Karpas-422 (cell line): Measurements from ENCODE around the gene ERH. TPM values are rescaled to one million over a fixed set of nuclear protein-coding genes. Genes with fewer than 3 reads are reported as not detected.

Experiments
- DNase-seq: peaks from one replicate; pipeline ENCODE4 v3.0.0-alpha.2; 2015
- H2AFZ ChIP-seq: fragments of 200-600 bp; sonication (generic); 2 replicates; pipeline ENCODE4 v1.6.1; 2014; ENCODE audit warnings: antibody characterized with exemption, low read length, mixed read lengths
- H3K27ac ChIP-seq: fragments of 200-600 bp; sonication (generic); 2 replicates; pipeline ENCODE4 v1.5.1; 2014; ENCODE audit warnings: mild to moderate bottlenecking, low read length, moderate library complexity
- H3K27me3 ChIP-seq: fragments of 200-600 bp; sonication (generic); 2 replicates; pipeline ENCODE4 v1.6.1; 2014; ENCODE audit warnings: low read length, mixed read lengths
- H3K36me3 ChIP-seq: fragments of 200-600 bp; sonication (generic); 2 replicates; pipeline ENCODE4 v1.6.1; 2014; ENCODE audit warnings: low read length, mixed read lengths; ENCODE audit not compliant: insufficient read depth
- H3K4me1 ChIP-seq: fragments of 200-600 bp; sonication (generic); 2 replicates; pipeline ENCODE4 v1.6.1; 2014; ENCODE audit warnings: mild to moderate bottlenecking, low read length, mixed read lengths
- H3K4me2 ChIP-seq: fragments of 200-600 bp; sonication (generic); 2 replicates; pipeline ENCODE4 v1.6.1; 2014; ENCODE audit warnings: low read length, low read depth, mild to moderate bottlenecking; ENCODE audit not compliant: poor library complexity, severe bottlenecking
- H3K4me3 ChIP-seq: fragments of 200-600 bp; sonication (generic); 2 replicates; pipeline ENCODE4 v1.5.1; 2014; ENCODE audit warnings: mild to moderate bottlenecking, antibody characterized with exemption, low read length, mixed read lengths
- H3K79me2 ChIP-seq: fragments of 200-600 bp; sonication (generic); 2 replicates; pipeline ENCODE4 v1.6.1; 2014; ENCODE audit warnings: mild to moderate bottlenecking, low read length, mixed read lengths
- H3K9ac ChIP-seq: fragments of 200-600 bp; sonication (generic); 2 replicates; pipeline ENCODE4 v1.6.0; 2014; ENCODE audit warnings: low read length
- H3K9me2 ChIP-seq: fragments of 200-600 bp; sonication (generic), shearing (Covaris generic); replicated peaks from 2 replicates; pipeline ENCODE4 v1.6.0; 2014; ENCODE audit warnings: mild to moderate bottlenecking, low read length, moderate library complexity; ENCODE audit not compliant: insufficient read depth
- H3K9me3 ChIP-seq: fragments of 300-700, 200-600 bp; sonication (generic); 2 replicates; pipeline ENCODE4 v1.6.1; 2014; ENCODE audit warnings: low read length, mixed read lengths
- H4K20me1 ChIP-seq: fragments of 200-600 bp; sonication (generic); 2 replicates; pipeline ENCODE4 v1.6.1; 2014; ENCODE audit warnings: mild to moderate bottlenecking, antibody characterized with exemption, low read length, low read depth; ENCODE audit not compliant: insufficient read depth
- total RNA-seq: library from RNA; depleted of rRNA; stranded (reverse); fragments of >200 nt; shearing (Covaris generic); gene quantifications from 2 replicates; pipeline ENCODE4 v1.2.3, GENCODE V29; 2014; ENCODE audit warnings: low replicate concordance

Gene ERH
- total RNA-seq, 1 experiment from 2014 or later, result 296 TPM

GRCh38 chr14:69358966-69359365 lies 39.1 kb downstream of the ERH start:
- Histone ChIP-seq H3K36me3 (no peaks in the 10 kb centered on the region), H3K9me3 (no peaks in the 10 kb centered on the region), H3K27me3 (no peaks in the 10 kb centered on the region), H3K4me3 (no peak overlapping the region), H3K4me2 (no peak overlapping the region), H3K79me2 (no peaks in the 10 kb centered on the region), H3K9me2 (no peaks in the 10 kb centered on the region), H2AFZ (no peak overlapping the region), H3K9ac (no peak overlapping the region), H4K20me1 (no peaks in the 10 kb centered on the region), H3K4me1 (peaks cover 33% of the 10 kb centered on the region), H3K27ac (no peak overlapping the region)
- DNase-seq, result no peak

GRCh38 chr14:69358233-69358963 lies 39.7 kb downstream of the ERH start:
- Histone ChIP-seq H2AFZ (no peak overlapping the region), H3K9me2 (no peaks in the 10 kb centered on the region), H3K27ac (no peak overlapping the region), H3K9me3 (no peaks in the 10 kb centered on the region), H3K4me3 (no peak overlapping the region), H4K20me1 (no peaks in the 10 kb centered on the region), H3K79me2 (no peaks in the 10 kb centered on the region), H3K36me3 (no peaks in the 10 kb centered on the region), H3K27me3 (no peaks in the 10 kb centered on the region), H3K4me2 (no peak overlapping the region), H3K9ac (no peak overlapping the region), H3K4me1 (peaks cover 30% of the 10 kb centered on the region)
- no peak for DNase-seq

- no peaks in the 10 kb centered on the region for H3K36me3 ChIP-seq
- no peaks in the 10 kb centered on the region for H3K79me2 ChIP-seq
- peaks cover 30% of the 10 kb centered on the region for H3K4me1 ChIP-seq
- H3K9ac ChIP-seq, result no peak overlapping the region
- no peak for DNase-seq
- H3K4me2 ChIP-seq, result no peak overlapping the region
- no peaks in the 10 kb centered on the region for H3K9me3 ChIP-seq
- no peak overlapping the region for H3K4me3 ChIP-seq
- H2AFZ ChIP-seq, result peak overlapping the region; percentile 44; the same call in 1 of the 2 replicates
- no peaks in the 10 kb centered on the region for H3K27me3 ChIP-seq
- H3K27ac ChIP-seq, result no peak overlapping the region
- H3K9me2 ChIP-seq, result no peaks in the 10 kb centered on the region
- no peaks in the 10 kb centered on the region for H4K20me1 ChIP-seq
These were observed 40.4 kb downstream of the ERH start for GRCh38 chr14:69357544-69358200.

GRCh38 chr14:69356903-69357543 lies 41.1 kb downstream of the ERH start:
- Histone ChIP-seq H3K9me3 (no peaks in the 10 kb centered on the region), H4K20me1 (no peaks in the 10 kb centered on the region), H3K9ac (no peak overlapping the region), H3K4me1 (peaks cover 30% of the 10 kb centered on the region), H2AFZ (peak overlapping the region; percentile 44; the same call in 1 of the 2 replicates), H3K36me3 (no peaks in the 10 kb centered on the region), H3K4me2 (no peak overlapping the region), H3K4me3 (no peak overlapping the region), H3K27ac (no peak overlapping the region), H3K27me3 (no peaks in the 10 kb centered on the region), H3K9me2 (no peaks in the 10 kb centered on the region), H3K79me2 (no peaks in the 10 kb centered on the region)
- DNase-seq, result no peak

GRCh38 chr14:69355607-69356281 lies 42.4 kb downstream of the ERH start:
- no peak overlapping the region for H3K4me2 ChIP-seq
- no peaks in the 10 kb centered on the region for H4K20me1 ChIP-seq
- H3K9me2 ChIP-seq, result no peaks in the 10 kb centered on the region
- no peak overlapping the region for H3K4me3 ChIP-seq
- H2AFZ ChIP-seq, result no peak overlapping the region
- no peak for DNase-seq
- H3K4me1 ChIP-seq, result peaks cover 27% of the 10 kb centered on the region
- no peaks in the 10 kb centered on the region for H3K9me3 ChIP-seq
- H3K9ac ChIP-seq, result no peak overlapping the region
- no peaks in the 10 kb centered on the region for H3K79me2 ChIP-seq
- H3K36me3 ChIP-seq, result no peaks in the 10 kb centered on the region
- no peak overlapping the region for H3K27ac ChIP-seq
- H3K27me3 ChIP-seq, result no peaks in the 10 kb centered on the region

- Histone ChIP-seq H4K20me1 (no peaks in the 10 kb centered on the region), H3K9ac (0 out of 2 replicates have a peak overlapping the region, but pooled peaks have one; percentile 21), H3K36me3 (no peaks in the 10 kb centered on the region), H3K9me3 (no peaks in the 10 kb centered on the region), H3K27ac (no peak overlapping the region), H3K27me3 (no peaks in the 10 kb centered on the region), H3K79me2 (no peaks in the 10 kb centered on the region), H2AFZ (peak overlapping the region; percentile 19; the same call in 1 of the 2 replicates), H3K4me3 (no peak overlapping the region), H3K4me2 (no peak overlapping the region), H3K9me2 (no peaks in the 10 kb centered on the region), H3K4me1 (peaks cover 21% of the 10 kb centered on the region)
- DNase-seq, result no peak
These were observed 42.9 kb downstream of the ERH start for GRCh38 chr14:69355154-69355597.

- Histone ChIP-seq H3K4me2 (no peak overlapping the region), H3K4me1 (peaks cover 20% of the 10 kb centered on the region), H2AFZ (peak overlapping the region; percentile 19; the same call in 1 of the 2 replicates), H3K79me2 (no peaks in the 10 kb centered on the region), H3K4me3 (no peak overlapping the region), H3K9ac (peak overlapping the region; percentile 21; the same call in 1 of the 2 replicates), H3K9me3 (no peaks in the 10 kb centered on the region), H3K36me3 (no peaks in the 10 kb centered on the region), H3K9me2 (no peaks in the 10 kb centered on the region), H3K27ac (no peak overlapping the region), H4K20me1 (no peaks in the 10 kb centered on the region), H3K27me3 (no peaks in the 10 kb centered on the region)
- DNase-seq, result peak; percentile 64
These were observed 43.5 kb downstream of the ERH start for GRCh38 chr14:69354383-69355153.
